BLaER1 (cell line): ENCODE measurements around the gene PTTG1IP.
A peak's percentile ranks its signal among the peaks of the same experiment; 100 is the strongest.
"Not testable (repeated sequence)": the region's sequence is repeated elsewhere in the genome, so short reads cannot be mapped to it uniquely, and the experiment has no call there.

Source experiments
- H3K27ac ChIP-seq: shearing (Covaris generic); formaldehyde crosslinking; 2 replicates; pipeline ENCODE4 v1.8.1; 2022
- H3K27me3 ChIP-seq: shearing (Covaris generic); formaldehyde crosslinking; 2 replicates; pipeline ENCODE4 v1.8.1; 2022
- H3K36me3 ChIP-seq: shearing (Covaris generic); formaldehyde crosslinking; 2 replicates; pipeline ENCODE4 v1.8.1; 2022
- H3K4me1 ChIP-seq: shearing (Covaris generic); formaldehyde crosslinking; 2 replicates; pipeline ENCODE4 v1.8.1; 2022
- H3K4me2 ChIP-seq: shearing (Covaris generic); formaldehyde crosslinking; 2 replicates; pipeline ENCODE4 v1.8.1; 2022
- H3K4me3 ChIP-seq: shearing (Covaris generic); formaldehyde crosslinking; 2 replicates; pipeline ENCODE4 v1.8.1; 2022
- H3K9ac ChIP-seq: shearing (Covaris generic); formaldehyde crosslinking; 2 replicates; pipeline ENCODE4 v1.8.1; 2022
- H3K9me3 ChIP-seq: shearing (Covaris generic); formaldehyde crosslinking; 2 replicates; pipeline ENCODE4 v1.8.1; 2022
- H4K20me1 ChIP-seq: shearing (Covaris generic); formaldehyde crosslinking; 2 replicates; pipeline ENCODE4 v1.8.1; 2022
- Cebpa-rat ChIP-seq: shearing (Covaris generic); IDR thresholded peaks from 2 replicates; pipeline ENCODE4 v1.8.1; 2022

PTTG1IP gene

GRCh38 chr21:44834951-44835646, 38.4 kb downstream of the PTTG1IP start:
- Histone ChIP-seq H3K9me3 (peaks cover 2% of the 10 kb centered on the region; the same call in 1 of the 2 replicates), H3K9ac (no peak overlapping the region), H3K27ac (no peak overlapping the region), H3K4me2 (no peak overlapping the region), H3K27me3 (no peaks in the 10 kb centered on the region), H4K20me1 (no peaks in the 10 kb centered on the region), H3K36me3 (no peaks in the 10 kb centered on the region), H3K4me1 (peaks cover 26% of the 10 kb centered on the region), H3K4me3 (no peak overlapping the region)
- no peak for TF ChIP-seq Cebpa-rat

- H3K9ac ChIP-seq, result no peak overlapping the region
- no peaks in the 10 kb centered on the region for H3K27me3 ChIP-seq
- no peaks in the 10 kb centered on the region for H3K36me3 ChIP-seq
- H3K27ac ChIP-seq, result no peak overlapping the region
- peaks cover 33% of the 10 kb centered on the region for H3K4me1 ChIP-seq
- H3K4me2 ChIP-seq, result no peak overlapping the region
- no peak for TF ChIP-seq Cebpa-rat
- no peaks in the 10 kb centered on the region for H4K20me1 ChIP-seq
- H3K9me3 ChIP-seq, result peaks cover 9% of the 10 kb centered on the region; the same call in 1 of the 2 replicates
- no peak overlapping the region for H3K4me3 ChIP-seq
Observed at GRCh38 chr21:44834231-44834950, 39.1 kb downstream of the PTTG1IP start.

GRCh38 chr21:44833663-44834062, 39.8 kb downstream of the PTTG1IP start:
- TF ChIP-seq Cebpa-rat, result no peak
- Histone ChIP-seq H4K20me1 (no peaks in the 10 kb centered on the region), H3K4me2 (no peak overlapping the region), H3K4me1 (peaks cover 35% of the 10 kb centered on the region), H3K27me3 (no peaks in the 10 kb centered on the region), H3K36me3 (no peaks in the 10 kb centered on the region), H3K27ac (no peak overlapping the region), H3K9ac (no peak overlapping the region), H3K9me3 (peaks cover 16% of the 10 kb centered on the region), H3K4me3 (no peak overlapping the region)

- Histone ChIP-seq H3K4me1 (peaks cover 35% of the 10 kb centered on the region), H3K9me3 (peaks cover 26% of the 10 kb centered on the region)
- not testable (repeated sequence) for H3K27me3 ChIP-seq, H3K4me2 ChIP-seq, H3K4me3 ChIP-seq, H3K27ac ChIP-seq, H3K36me3 ChIP-seq, H4K20me1 ChIP-seq, H3K9ac ChIP-seq
Observed at GRCh38 chr21:44832516-44833255, 40.8 kb downstream of the PTTG1IP start.

- H3K27ac ChIP-seq, result no peak overlapping the region
- H3K27me3 ChIP-seq, result no peaks in the 10 kb centered on the region
- no peak overlapping the region for H3K9ac ChIP-seq
- peak overlapping the region; percentile 40; the same call in 1 of the 2 replicates for H3K4me2 ChIP-seq
- no peak overlapping the region for H3K4me3 ChIP-seq
- peaks cover 39% of the 10 kb centered on the region for H3K9me3 ChIP-seq
- peaks cover 23% of the 10 kb centered on the region for H3K4me1 ChIP-seq
- H3K36me3 ChIP-seq, result no peaks in the 10 kb centered on the region
- TF ChIP-seq Cebpa-rat, result no peak
- no peaks in the 10 kb centered on the region for H4K20me1 ChIP-seq
Observed at GRCh38 chr21:44831227-44831860, 42.1 kb downstream of the PTTG1IP start.

GRCh38 chr21:44829507-44830092, 43.9 kb downstream of the PTTG1IP start:
- Histone ChIP-seq H3K4me3 (no peak overlapping the region), H4K20me1 (no peaks in the 10 kb centered on the region), H3K4me2 (peak overlapping the region; percentile 25), H3K36me3 (no peaks in the 10 kb centered on the region), H3K9me3 (peaks cover 50% of the 10 kb centered on the region), H3K9ac (no peak overlapping the region), H3K27me3 (no peaks in the 10 kb centered on the region), H3K4me1 (peaks cover 22% of the 10 kb centered on the region), H3K27ac (no peak overlapping the region)
- TF ChIP-seq Cebpa-rat, result no peak

GRCh38 chr21:44828362-44829056, 45.0 kb downstream of the PTTG1IP start:
- no peaks in the 10 kb centered on the region for H3K27me3 ChIP-seq
- H3K4me2 ChIP-seq, result no peak overlapping the region
- no peak overlapping the region for H3K27ac ChIP-seq
- H3K4me3 ChIP-seq, result no peak overlapping the region
- peaks cover 61% of the 10 kb centered on the region for H3K9me3 ChIP-seq
- H3K4me1 ChIP-seq, result peaks cover 22% of the 10 kb centered on the region
- TF ChIP-seq Cebpa-rat, result no peak
- no peaks in the 10 kb centered on the region for H3K36me3 ChIP-seq
- H4K20me1 ChIP-seq, result no peaks in the 10 kb centered on the region
- no peak overlapping the region for H3K9ac ChIP-seq

GRCh38 chr21:44823179-44823660, 50.3 kb downstream of the PTTG1IP start:
- Histone ChIP-seq H3K4me3 (no peak overlapping the region), H3K36me3 (no peaks in the 10 kb centered on the region), H3K9ac (no peak overlapping the region), H4K20me1 (no peaks in the 10 kb centered on the region), H3K27me3 (no peaks in the 10 kb centered on the region), H3K4me1 (peaks cover 12% of the 10 kb centered on the region), H3K9me3 (peaks cover 76% of the 10 kb centered on the region), H3K4me2 (no peak overlapping the region), H3K27ac (no peak overlapping the region)
- TF ChIP-seq Cebpa-rat, result no peak
